ENCODE measurements around the gene NF2. TPM values are rescaled to one million over a fixed set of nuclear protein-coding genes. Genes with fewer than 3 reads are reported as not detected.

Gene NF2
- total RNA-seq, 1 donor from 2014 or later: 42.4 TPM

DNA sequence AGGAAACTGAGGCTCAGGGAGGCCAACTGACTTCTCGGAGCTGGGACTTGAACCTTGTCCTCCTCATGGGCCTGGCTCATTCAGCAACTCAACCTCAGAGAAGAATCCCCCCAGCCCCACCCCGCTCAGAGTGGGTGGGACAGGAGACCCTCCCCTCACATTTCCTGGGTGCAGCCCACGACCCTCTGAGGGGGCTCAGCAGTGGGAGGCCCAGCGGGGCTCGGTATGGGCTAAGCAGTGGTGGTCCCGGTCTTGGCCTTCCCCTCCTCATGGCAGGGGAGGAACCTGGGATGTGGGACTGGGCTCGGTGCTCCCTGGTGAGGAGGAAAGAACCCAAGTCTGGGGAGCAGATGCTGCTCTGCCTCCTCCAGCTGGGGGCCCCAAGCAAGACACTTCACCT, 102.2 kb downstream of the NF2 start:
- intact Hi-C loops (cut with DNase I): no loop called here
- Histone ChIP-seq H3K4me3 (no peak overlapping the region), H3K36me3 (no peaks in the 10 kb centered on the region), H3K4me1 (peaks cover 31% of the 10 kb centered on the region), H3K9me3 (no peaks in the 10 kb centered on the region), H3K27ac (no peak overlapping the region), H3K27me3 (ENCODE audit: low read depth) (peaks cover 14% of the 10 kb centered on the region)
- DNase-seq (no peak), ATAC-seq (no peak)
- TF ChIP-seq, protein P1, sequence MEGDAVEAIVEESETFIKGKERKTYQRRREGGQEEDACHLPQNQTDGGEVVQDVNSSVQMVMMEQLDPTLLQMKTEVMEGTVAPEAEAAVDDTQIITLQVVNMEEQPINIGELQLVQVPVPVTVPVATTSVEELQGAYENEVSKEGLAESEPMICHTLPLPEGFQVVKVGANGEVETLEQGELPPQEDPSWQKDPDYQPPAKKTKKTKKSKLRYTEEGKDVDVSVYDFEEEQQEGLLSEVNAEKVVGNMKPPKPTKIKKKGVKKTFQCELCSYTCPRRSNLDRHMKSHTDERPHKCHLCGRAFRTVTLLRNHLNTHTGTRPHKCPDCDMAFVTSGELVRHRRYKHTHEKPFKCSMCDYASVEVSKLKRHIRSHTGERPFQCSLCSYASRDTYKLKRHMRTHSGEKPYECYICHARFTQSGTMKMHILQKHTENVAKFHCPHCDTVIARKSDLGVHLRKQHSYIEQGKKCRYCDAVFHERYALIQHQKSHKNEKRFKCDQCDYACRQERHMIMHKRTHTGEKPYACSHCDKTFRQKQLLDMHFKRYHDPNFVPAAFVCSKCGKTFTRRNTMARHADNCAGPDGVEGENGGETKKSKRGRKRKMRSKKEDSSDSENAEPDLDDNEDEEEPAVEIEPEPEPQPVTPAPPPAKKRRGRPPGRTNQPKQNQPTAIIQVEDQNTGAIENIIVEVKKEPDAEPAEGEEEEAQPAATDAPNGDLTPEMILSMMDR (IDR thresholded peaks at IDR 0.05): no peak

DNA sequence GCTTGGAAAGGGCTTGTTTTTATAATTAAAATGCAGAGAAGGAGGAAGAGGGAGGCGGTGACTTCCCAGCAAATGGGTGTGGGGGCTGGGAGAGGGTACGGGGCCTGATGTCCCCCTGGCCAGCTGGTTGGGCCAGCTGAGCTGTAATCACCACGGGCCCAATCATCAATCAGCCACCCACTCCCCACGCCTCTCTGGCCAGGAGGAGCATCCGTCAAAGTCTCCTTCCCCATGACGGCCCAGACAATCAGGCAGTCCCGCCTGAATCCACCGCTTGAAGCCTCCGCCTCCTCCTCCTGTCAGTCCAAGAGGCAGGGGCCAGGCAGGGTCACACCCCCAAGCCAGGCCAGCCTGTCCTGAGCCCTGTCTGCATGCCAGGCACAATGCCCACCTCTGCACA, 103.1 kb downstream of the NF2 start:
- Histone ChIP-seq H3K4me1 (peaks cover 28% of the 10 kb centered on the region), H3K36me3 (no peaks in the 10 kb centered on the region), H3K27ac (no peak overlapping the region), H3K4me3 (no peak overlapping the region), H3K9me3 (no peaks in the 10 kb centered on the region), H3K27me3 (ENCODE audit: low read depth) (peaks cover 17% of the 10 kb centered on the region)
- ATAC-seq (no peak), DNase-seq (no peak)
- intact Hi-C loops (cut with DNase I): no loop called here
- TF ChIP-seq, protein P1 (IDR thresholded peaks at IDR 0.05): no peak

GRCh38 chr22:29707010-29707409, 103.6 kb downstream of the NF2 start:
- H3K4me1 ChIP-seq: peaks cover 23% of the 10 kb centered on the region
- H3K36me3 ChIP-seq: no peaks in the 10 kb centered on the region
- no peak overlapping the region for H3K27ac ChIP-seq
- H3K27me3 ChIP-seq (ENCODE audit: low read depth): peaks cover 17% of the 10 kb centered on the region
- TF ChIP-seq, protein P1 (IDR thresholded peaks at IDR 0.05): no peak
- ATAC-seq (no peak), DNase-seq (no peak)
- intact Hi-C loops (cut with DNase I): no loop called here
- H3K9me3 ChIP-seq: no peaks in the 10 kb centered on the region
- no peak overlapping the region for H3K4me3 ChIP-seq

DNA sequence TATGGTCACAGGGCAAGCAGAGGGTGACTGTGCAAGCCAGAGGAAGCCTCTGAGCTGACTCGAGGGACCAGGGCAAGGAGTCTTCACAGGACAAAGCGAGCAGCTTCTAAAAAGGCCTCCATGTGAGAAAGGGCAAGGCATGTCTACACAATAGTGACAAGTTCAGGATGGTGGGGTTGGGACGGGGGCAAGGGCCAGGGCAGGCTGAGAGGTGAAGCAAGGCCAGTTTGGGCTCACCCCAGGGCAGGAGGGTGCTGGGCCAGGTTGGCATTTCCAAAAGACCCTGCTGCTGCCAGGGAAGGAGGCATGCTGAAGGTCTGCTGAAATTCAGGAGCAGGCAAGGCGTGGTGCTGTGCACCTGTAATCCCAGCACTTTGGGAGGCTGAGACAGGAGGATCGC, 104.0 kb downstream of the NF2 start:
- TF ChIP-seq, protein P1 (IDR thresholded peaks at IDR 0.05): no peak
- Histone ChIP-seq H3K27me3 (ENCODE audit: low read depth) (peaks cover 17% of the 10 kb centered on the region), H3K4me1 (peaks cover 18% of the 10 kb centered on the region), H3K4me3 (no peak overlapping the region), H3K9me3 (no peaks in the 10 kb centered on the region), H3K36me3 (no peaks in the 10 kb centered on the region), H3K27ac (no peak overlapping the region)
- DNase-seq (no peak), ATAC-seq (no peak)
- intact Hi-C loops (cut with DNase I): no loop called here

DNA sequence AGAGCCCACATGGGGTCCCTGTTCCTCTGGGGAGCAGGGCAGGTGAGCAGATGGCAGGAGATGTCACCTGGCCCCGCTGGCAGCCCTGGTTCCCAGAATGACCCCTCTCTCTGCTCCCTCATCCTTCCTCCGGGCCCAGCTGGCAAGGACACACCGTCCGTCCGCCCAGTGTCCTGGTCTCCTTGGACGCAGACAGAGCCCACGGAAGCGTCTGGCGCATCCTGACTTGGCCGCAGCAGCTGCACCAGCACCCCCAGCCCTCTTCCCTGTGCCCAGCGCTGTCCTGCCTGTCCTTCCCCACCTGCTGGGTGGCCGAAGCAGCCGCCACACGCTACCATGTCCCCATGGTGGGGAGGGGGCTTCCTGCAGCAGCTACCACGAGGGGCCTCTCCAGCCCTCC, 106.8 kb downstream of the NF2 start:
- intact Hi-C loops (cut with DNase I): no loop called here
- Histone ChIP-seq H3K27me3 (ENCODE audit: low read depth) (peaks cover 18% of the 10 kb centered on the region), H3K4me3 (no peak overlapping the region), H3K4me1 (no peaks in the 10 kb centered on the region), H3K27ac (no peak overlapping the region), H3K36me3 (no peaks in the 10 kb centered on the region), H3K9me3 (no peaks in the 10 kb centered on the region)
- TF ChIP-seq, protein P1 (IDR thresholded peaks at IDR 0.05): no peak
- DNase-seq (no peak), ATAC-seq (no peak)

Data from lower lobe of right lung (tissue), 2 donors.